ENCODE results near the gene PRSS22.

- no peak for TF ChIP-seq POLR2A (IDR thresholded peaks at IDR 0.05)
- TF ChIP-seq, protein P1, sequence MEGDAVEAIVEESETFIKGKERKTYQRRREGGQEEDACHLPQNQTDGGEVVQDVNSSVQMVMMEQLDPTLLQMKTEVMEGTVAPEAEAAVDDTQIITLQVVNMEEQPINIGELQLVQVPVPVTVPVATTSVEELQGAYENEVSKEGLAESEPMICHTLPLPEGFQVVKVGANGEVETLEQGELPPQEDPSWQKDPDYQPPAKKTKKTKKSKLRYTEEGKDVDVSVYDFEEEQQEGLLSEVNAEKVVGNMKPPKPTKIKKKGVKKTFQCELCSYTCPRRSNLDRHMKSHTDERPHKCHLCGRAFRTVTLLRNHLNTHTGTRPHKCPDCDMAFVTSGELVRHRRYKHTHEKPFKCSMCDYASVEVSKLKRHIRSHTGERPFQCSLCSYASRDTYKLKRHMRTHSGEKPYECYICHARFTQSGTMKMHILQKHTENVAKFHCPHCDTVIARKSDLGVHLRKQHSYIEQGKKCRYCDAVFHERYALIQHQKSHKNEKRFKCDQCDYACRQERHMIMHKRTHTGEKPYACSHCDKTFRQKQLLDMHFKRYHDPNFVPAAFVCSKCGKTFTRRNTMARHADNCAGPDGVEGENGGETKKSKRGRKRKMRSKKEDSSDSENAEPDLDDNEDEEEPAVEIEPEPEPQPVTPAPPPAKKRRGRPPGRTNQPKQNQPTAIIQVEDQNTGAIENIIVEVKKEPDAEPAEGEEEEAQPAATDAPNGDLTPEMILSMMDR (IDR thresholded peaks at IDR 0.05) = no peak
These were observed 46.9 kb upstream of the PRSS22 start for GRCh38 chr16:2904922-2905240.
